Measurements from ENCODE around the gene ARHGEF3. TPM values are rescaled to one million over a fixed set of nuclear protein-coding genes. Genes with fewer than 3 reads are reported as not detected.

The ARHGEF3 gene
- total and polyA plus RNA-seq, 2 donors (not counting 3 experiments of a cell fraction or from before 2014, with no cell fraction given), result 6.7 to 16.3 TPM

DNA sequence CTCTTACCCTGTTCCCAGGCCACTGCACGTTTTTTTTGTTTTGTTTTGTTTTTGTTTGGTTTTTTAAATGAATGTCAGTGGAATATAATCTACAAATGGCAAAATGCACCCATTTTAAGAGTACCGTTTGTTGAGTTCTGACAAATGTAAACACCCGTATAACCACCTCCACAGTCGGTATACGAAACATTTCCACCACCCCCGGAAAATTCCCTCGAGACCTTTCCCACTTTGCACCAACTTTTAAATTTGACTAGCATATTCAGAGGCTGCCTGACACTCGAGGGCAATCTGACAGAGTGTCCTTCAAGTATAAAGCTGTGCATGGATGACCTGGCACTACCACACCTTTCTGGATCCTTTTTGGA lies 613 bp upstream of the ARHGEF3 start:
- H3K9ac ChIP-seq (replicated peaks; ENCODE audit: extremely low read depth, insufficient read depth, low read length), result no peak overlapping the region
- POLR2A ChIA-PET, result no interaction called here
- H3K4me3 ChIP-seq (replicated peaks in 1 of 3; ENCODE audit: insufficient read depth in 1 of 3, low read depth in 1 of 3, low read length in 3 of 3), result peak overlapping the region in 2 of 3 experiments; percentile 56 to 82

More for the DNA sequence above, 613 bp upstream of the ARHGEF3 start:
- dilution Hi-C loops (cut with MboI; ENCODE audit: extremely low pct_ligation_motif_present, low sequenced_read_pairs), result no loop called here
- CTCF ChIA-PET, result interaction anchor here (0.6 to 8.4 kb wide), 11 partner anchors 10 to 279 kb away, joined by 3 to 249 read pairs (median 10); no protein-coding TSS in a partner anchor
- DNase-seq (ENCODE audit: low read depth, low spot score) (no peak), FAIRE-seq (no peak)
- Histone ChIP-seq H4K20me1 (replicated peaks; ENCODE audit: control insufficient read depth, extremely low read depth, insufficient read depth, low read length) (no peaks in the 10 kb centered on the region), H3K4me1 (ENCODE audit: control insufficient read depth, extremely low read depth, insufficient read depth, low read length) (peaks cover 27% of the 10 kb centered on the region), H3K27ac (ENCODE audit: insufficient read depth, low read depth, low read length) (no peak overlapping the region), H2AFZ (ENCODE audit: low read depth, low read length) (peak overlapping the region; percentile 86), H3K36me3 (ENCODE audit: control insufficient read depth in 2 of 2, extremely low read depth in 1 of 2, insufficient read depth in 2 of 2, low read length in 2 of 2) (no peaks in the 10 kb centered on the region), H3K9me3 (replicated peaks; ENCODE audit: control insufficient read depth, insufficient read depth, low read length) (no peaks in the 10 kb centered on the region), H3K4me2 (ENCODE audit: insufficient read depth, low read length) (peak overlapping the region; percentile 91), H3K9me1 (replicated peaks; ENCODE audit: control insufficient read depth, extremely low read depth, insufficient read depth, low read length) (peaks cover 2% of the 10 kb centered on the region), H3K79me2 (ENCODE audit: control insufficient read depth, insufficient read depth, low read length) (peaks cover 6% of the 10 kb centered on the region), H3K27me3 (ENCODE audit: control insufficient read depth in 2 of 2, insufficient read depth in 2 of 2, low read length in 2 of 2) (no peaks in the 10 kb centered on the region)
- TF ChIP-seq, protein P1, sequence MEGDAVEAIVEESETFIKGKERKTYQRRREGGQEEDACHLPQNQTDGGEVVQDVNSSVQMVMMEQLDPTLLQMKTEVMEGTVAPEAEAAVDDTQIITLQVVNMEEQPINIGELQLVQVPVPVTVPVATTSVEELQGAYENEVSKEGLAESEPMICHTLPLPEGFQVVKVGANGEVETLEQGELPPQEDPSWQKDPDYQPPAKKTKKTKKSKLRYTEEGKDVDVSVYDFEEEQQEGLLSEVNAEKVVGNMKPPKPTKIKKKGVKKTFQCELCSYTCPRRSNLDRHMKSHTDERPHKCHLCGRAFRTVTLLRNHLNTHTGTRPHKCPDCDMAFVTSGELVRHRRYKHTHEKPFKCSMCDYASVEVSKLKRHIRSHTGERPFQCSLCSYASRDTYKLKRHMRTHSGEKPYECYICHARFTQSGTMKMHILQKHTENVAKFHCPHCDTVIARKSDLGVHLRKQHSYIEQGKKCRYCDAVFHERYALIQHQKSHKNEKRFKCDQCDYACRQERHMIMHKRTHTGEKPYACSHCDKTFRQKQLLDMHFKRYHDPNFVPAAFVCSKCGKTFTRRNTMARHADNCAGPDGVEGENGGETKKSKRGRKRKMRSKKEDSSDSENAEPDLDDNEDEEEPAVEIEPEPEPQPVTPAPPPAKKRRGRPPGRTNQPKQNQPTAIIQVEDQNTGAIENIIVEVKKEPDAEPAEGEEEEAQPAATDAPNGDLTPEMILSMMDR (IDR thresholded peaks at IDR 0.05; ENCODE audit: extremely low read depth in 1 of 2, insufficient read depth in 1 of 2, low read depth in 1 of 2, low read length in 2 of 2), result no peak
- TF ChIP-seq POLR2A (IDR thresholded peaks at IDR 0.05; ENCODE audit: low read depth, low read length), result no peak
- no peak for TF ChIP-seq EZH2 (IDR thresholded peaks at IDR 0.05; ENCODE audit: borderline replicate concordance, low read depth, low read length, severe bottlenecking)
- TF ChIP-seq JUN (IDR thresholded peaks at IDR 0.05; ENCODE audit: borderline replicate concordance, insufficient read depth, insufficient read length, low read depth), result no peak
- TF ChIP-seq POLR2AphosphoS5 (IDR thresholded peaks at IDR 0.05; ENCODE audit: insufficient read depth, low read depth, low read length), result no peak
- TF ChIP-seq, protein P2, sequence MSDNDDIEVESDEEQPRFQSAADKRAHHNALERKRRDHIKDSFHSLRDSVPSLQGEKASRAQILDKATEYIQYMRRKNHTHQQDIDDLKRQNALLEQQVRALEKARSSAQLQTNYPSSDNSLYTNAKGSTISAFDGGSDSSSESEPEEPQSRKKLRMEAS (IDR thresholded peaks at IDR 0.05; ENCODE audit: insufficient read depth, insufficient read length), result no peak
- no peak for TF ChIP-seq FOS (IDR thresholded peaks at IDR 0.05; ENCODE audit: borderline replicate concordance, insufficient read depth, low read length)
- no peak for TF ChIP-seq MYC (IDR thresholded peaks at IDR 0.05; ENCODE audit: low read depth, low read length)
- intact Hi-C loops (cut with micrococcal nuclease), result loop anchor here (1.0 to 5.0 kb wide), 2 partner anchors 45 to 122 kb away; no protein-coding TSS in a partner anchor
- BruUV-seq (replicated peaks), result no TSS peak

Data from endothelial cell of umbilical vein (primary cell).